BE2C (cell line): ENCODE measurements around the gene LST1.

Experiments used
- DNase-seq: peaks from one replicate; pipeline ENCODE4 v3.0.0-alpha.2; 2020
- H3K27me3 ChIP-seq: fragments of 250-450 bp; sonication (Bioruptor Pico); 2 replicates; pipeline ENCODE4 v1.5.1; 2020; ENCODE audit warnings: mild to moderate bottlenecking
- H3K36me3 ChIP-seq: fragments of 250-450 bp; sonication (Bioruptor Pico); 2 replicates; pipeline ENCODE4 v1.5.1; 2020; ENCODE audit warnings: mild to moderate bottlenecking
- H3K4me1 ChIP-seq: fragments of 250-450 bp; sonication (Bioruptor Pico); 2 replicates; pipeline ENCODE4 v1.5.1; 2020
- H3K4me3 ChIP-seq: 2 replicates; pipeline ENCODE4 v1.5.1; 2011; ENCODE audit warnings: low read depth, low read length
- H3K9me3 ChIP-seq: fragments of 250-450 bp; sonication (Bioruptor Pico); 2 replicates; pipeline ENCODE4 v1.5.1; 2020
- TF ChIP-seq, protein P1 (sequence below): IDR thresholded peaks from 2 replicates; pipeline ENCODE4 v1.5.1; 2012; ENCODE audit warnings: mild to moderate bottlenecking, low read depth, low read length

LST1 gene

DNA sequence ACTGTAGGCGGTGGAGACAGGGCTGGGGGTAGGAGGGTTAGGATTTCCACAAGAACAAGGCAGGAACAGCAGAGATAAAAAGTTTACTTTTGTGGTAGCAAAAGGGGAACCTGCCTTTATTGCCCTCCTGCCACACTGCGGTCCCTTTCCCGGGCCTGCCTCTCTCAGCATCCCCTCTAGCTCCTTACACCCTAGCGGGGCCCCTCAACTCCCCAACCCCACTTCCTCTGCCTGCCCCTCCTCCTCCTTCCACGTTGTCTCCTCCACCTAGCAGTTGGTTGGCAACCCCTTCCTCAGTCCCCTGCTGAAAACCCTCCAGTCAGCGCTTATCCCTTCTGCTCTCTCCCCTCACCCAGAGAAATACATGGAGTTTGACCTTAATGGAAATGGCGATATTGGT is 29.7 kb downstream of the LST1 start:
- H3K9me3 ChIP-seq, result no peaks in the 10 kb centered on the region
- H3K36me3 ChIP-seq, result no peaks in the 10 kb centered on the region
- TF ChIP-seq, protein P1, sequence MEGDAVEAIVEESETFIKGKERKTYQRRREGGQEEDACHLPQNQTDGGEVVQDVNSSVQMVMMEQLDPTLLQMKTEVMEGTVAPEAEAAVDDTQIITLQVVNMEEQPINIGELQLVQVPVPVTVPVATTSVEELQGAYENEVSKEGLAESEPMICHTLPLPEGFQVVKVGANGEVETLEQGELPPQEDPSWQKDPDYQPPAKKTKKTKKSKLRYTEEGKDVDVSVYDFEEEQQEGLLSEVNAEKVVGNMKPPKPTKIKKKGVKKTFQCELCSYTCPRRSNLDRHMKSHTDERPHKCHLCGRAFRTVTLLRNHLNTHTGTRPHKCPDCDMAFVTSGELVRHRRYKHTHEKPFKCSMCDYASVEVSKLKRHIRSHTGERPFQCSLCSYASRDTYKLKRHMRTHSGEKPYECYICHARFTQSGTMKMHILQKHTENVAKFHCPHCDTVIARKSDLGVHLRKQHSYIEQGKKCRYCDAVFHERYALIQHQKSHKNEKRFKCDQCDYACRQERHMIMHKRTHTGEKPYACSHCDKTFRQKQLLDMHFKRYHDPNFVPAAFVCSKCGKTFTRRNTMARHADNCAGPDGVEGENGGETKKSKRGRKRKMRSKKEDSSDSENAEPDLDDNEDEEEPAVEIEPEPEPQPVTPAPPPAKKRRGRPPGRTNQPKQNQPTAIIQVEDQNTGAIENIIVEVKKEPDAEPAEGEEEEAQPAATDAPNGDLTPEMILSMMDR, result no peak
- no peaks in the 10 kb centered on the region for H3K4me1 ChIP-seq
- no peaks in the 10 kb centered on the region for H3K27me3 ChIP-seq
- no peak overlapping the region for H3K4me3 ChIP-seq
- DNase-seq, result no peak

DNA sequence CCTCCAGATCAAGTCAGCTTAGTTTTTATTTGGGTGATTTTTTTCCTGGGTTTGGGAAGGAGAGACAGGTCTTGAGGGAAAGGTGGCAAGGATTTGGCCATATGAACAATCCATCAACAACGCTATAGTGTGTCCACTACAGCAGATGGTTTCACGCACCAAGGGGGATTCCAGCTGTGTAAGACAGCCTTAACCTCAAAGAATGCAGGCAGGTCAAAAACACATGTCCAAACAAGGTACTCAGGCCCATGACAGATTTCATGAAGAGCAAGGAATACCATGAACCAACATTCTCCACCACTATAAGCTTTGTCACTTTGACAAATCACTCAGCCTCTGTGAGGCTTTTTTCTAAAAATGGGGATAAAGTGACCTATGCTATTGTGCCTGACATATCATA is 30.9 kb downstream of the LST1 start:
- DNase-seq, result no peak
- H3K4me1 ChIP-seq, result no peaks in the 10 kb centered on the region
- H3K27me3 ChIP-seq, result no peaks in the 10 kb centered on the region
- no peak overlapping the region for H3K4me3 ChIP-seq
- H3K9me3 ChIP-seq, result no peaks in the 10 kb centered on the region
- peaks cover 5% of the 10 kb centered on the region; the same call in 1 of the 2 replicates for H3K36me3 ChIP-seq
- TF ChIP-seq, protein P1, result no peak

DNA sequence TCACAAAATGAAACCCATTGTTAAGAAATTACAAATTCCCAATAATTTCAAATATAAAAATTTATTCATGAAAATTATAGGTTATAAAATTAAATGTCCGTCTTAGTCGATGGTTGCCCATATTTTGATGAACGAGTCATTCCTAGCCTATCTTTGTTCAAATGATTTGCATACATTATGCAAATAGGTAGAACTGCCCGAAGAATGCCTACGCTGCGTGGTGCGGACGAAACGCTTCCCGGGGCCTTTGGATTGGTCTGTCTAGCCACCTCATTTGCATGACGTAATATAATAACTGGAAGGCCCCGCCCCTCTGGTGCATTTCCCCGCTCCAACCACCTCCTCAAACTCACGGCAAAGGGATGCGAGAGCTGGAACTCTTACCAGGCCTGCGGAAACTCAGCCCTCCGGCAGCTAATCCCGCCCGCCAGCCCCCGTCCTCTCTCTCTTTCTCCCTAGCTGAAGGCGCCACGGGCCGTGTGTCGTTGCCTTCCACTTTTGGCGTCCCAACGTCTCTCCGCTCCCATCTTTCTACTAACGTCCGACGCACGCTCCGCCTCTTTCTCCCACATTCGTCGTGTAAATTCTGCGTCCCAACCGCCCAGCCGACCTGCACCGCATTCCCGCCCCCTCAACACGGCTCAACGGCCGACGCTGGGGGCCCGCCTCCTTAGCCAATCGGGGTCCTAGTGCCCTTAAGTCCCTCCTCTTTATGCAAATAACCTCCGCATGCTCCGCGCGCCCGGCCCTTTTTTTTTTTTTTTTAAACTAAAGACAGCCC is 33.9 kb downstream of the LST1 start:
- TF ChIP-seq, protein P1, result no peak
- Histone ChIP-seq H3K4me1 (no peaks in the 10 kb centered on the region), H3K27me3 (no peaks in the 10 kb centered on the region), H3K36me3 (peaks cover 32% of the 10 kb centered on the region), H3K4me3 (peak overlapping the region; percentile 70), H3K9me3 (no peaks in the 10 kb centered on the region)
- DNase-seq, result peak; percentile 97

DNA sequence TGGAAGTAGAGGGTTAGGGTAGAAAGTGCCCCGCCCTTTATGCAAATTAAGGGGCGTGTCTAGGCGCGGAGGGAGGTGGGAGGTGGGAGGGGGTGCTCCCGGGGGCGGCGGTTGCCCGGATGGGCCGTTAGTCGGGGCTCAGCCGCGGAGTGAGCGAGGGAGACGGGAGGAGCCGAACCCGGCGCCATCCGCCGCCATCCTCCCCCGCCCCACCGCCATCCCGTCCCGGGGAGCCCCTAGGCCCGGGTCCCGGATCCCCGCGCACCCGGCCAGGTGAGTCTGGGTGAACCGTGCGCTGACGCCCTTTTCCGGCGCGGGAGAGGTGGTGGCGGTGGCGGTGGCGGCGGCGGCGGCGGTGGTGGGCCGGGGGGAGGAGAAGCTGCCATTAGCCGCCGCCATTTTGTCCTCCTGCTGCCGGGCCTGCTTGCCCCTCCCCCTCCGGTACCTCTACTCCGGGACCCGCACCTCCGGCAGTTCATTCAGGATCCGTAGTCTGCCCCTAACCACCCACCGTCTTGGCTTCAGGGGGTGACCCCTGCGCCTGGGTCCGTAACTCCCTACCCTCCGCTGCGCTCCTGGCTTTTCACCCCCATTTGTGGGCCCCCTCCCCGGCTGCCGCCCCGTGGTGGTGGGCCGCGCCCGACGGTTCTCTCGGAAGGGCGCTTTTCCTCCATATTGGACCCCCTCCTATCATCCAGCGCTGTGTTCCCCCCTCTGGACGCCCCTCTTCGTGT is 34.7 kb downstream of the LST1 start, which contains the start of gene PRRC2A:
Gene PRRC2A, plus strand, starts transcription at position 130 of the 734 bp plus-strand sequence. CDS start 2,075 bp downstream, outside the sequence.
- peak within 1 kb of the TSS; percentile 85 for H3K4me3 ChIP-seq
- peak; percentile 96 for DNase-seq
- H3K36me3 ChIP-seq, result peaks cover 39% of the 10 kb centered on the region
- TF ChIP-seq, protein P1, result no peak
- no peaks in the 10 kb centered on the region for H3K4me1 ChIP-seq
- H3K27me3 ChIP-seq, result no peaks in the 10 kb centered on the region
- no peaks in the 10 kb centered on the region for H3K9me3 ChIP-seq

DNA sequence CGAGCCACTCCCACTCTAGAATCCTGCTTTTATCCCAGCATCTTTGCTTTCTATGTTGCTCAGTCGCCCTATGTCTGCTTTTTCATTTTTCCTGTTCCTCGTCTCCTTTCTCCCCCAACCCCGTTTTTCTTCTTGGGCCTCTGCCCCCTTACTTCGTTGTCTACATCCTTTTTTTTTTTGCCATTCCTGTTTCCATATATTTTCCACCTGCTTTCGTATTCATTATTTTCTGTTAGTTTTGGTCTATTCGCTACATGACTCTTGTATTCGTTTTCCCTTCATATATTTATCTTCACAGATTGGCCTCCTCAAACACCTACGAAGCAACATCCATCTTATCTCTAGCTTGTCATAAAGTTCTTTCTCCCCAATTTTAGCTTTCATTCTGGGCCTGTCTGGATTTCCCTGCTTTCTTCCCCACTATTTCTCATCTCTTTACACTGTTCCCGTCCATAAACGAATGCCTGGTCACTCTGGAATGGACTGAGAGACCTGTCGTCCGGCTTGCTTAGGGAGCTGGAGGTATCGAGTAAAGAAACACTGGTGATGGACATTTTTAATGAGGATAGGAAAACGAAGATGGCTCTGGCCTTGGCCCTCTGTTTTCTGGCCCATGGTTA is 35.4 kb downstream of the LST1 start:
- H3K4me1 ChIP-seq, result no peaks in the 10 kb centered on the region
- H3K9me3 ChIP-seq, result no peaks in the 10 kb centered on the region
- TF ChIP-seq, protein P1, result no peak
- DNase-seq, result no peak
- H3K4me3 ChIP-seq, result peak overlapping the region; percentile 85
- peaks cover 46% of the 10 kb centered on the region for H3K36me3 ChIP-seq
- no peaks in the 10 kb centered on the region for H3K27me3 ChIP-seq
